Cardiac fibroblast (primary cell): Measurements from ENCODE around the gene TSPAN18.

Experiments
- DNase-seq, 2 donors: peaks; one replicate each; pipeline versions ENCODE4 v3.0.0 to v3.0.0-alpha.2; 2010; ENCODE audit warnings: low read depth in 2 of 2
- H3K4me3 ChIP-seq, 2 donors: replicated peaks in 1 of 2; 1 replicate in 1 of 2; 2 replicates in 1 of 2; pipeline ENCODE4 v1.5.1; 2011; ENCODE audit warnings: low read depth in 2 of 2, low read length in 2 of 2, mild to moderate bottlenecking in 2 of 2, moderate library complexity in 1 of 2
- CTCF ChIP-seq: IDR thresholded peaks from one replicate; pipeline ENCODE4 v1.5.1; 2011; ENCODE audit warnings: low read depth, mild to moderate bottlenecking, low read length, inconsistent platforms

Gene TSPAN18

GRCh38 chr11:44754876-44755555 lies 28.3 kb downstream of the TSPAN18 start:
- no peak for TF ChIP-seq CTCF
- DNase-seq = no peak
- no peak overlapping the region for H3K4me3 ChIP-seq

GRCh38 chr11:44755556-44756523 lies 29.1 kb downstream of the TSPAN18 start:
- TF ChIP-seq CTCF = no peak
- peak in 1 of 2 donors; percentile 21 for DNase-seq
- no peak overlapping the region for H3K4me3 ChIP-seq

GRCh38 chr11:44758983-44759382 lies 32.2 kb downstream of the TSPAN18 start:
- DNase-seq = no peak
- no peak overlapping the region for H3K4me3 ChIP-seq
- no peak for TF ChIP-seq CTCF

GRCh38 chr11:44759743-44760476 lies 33.1 kb downstream of the TSPAN18 start:
- DNase-seq = no peak
- H3K4me3 ChIP-seq = no peak overlapping the region
- no peak for TF ChIP-seq CTCF

GRCh38 chr11:44760477-44760872 lies 33.7 kb downstream of the TSPAN18 start:
- no peak for DNase-seq
- no peak for TF ChIP-seq CTCF

GRCh38 chr11:44760917-44761550 lies 34.3 kb downstream of the TSPAN18 start:
- TF ChIP-seq CTCF = no peak
- no peak overlapping the region for H3K4me3 ChIP-seq
- DNase-seq = peak; percentile 85 to 86

More at GRCh38 chr11:44760477-44760872, 33.7 kb downstream of the TSPAN18 start:
- H3K4me3 ChIP-seq = no peak overlapping the region
